IPS-11a (cell line): ENCODE data around the gene APOO.

ENCODE experiments used
- H3K4me3 ChIP-seq: one replicate; pipeline ENCODE4 v1.5.1; 2013; ENCODE audit warnings: low read depth, low read length, control low read depth

Gene APOO

DNA sequence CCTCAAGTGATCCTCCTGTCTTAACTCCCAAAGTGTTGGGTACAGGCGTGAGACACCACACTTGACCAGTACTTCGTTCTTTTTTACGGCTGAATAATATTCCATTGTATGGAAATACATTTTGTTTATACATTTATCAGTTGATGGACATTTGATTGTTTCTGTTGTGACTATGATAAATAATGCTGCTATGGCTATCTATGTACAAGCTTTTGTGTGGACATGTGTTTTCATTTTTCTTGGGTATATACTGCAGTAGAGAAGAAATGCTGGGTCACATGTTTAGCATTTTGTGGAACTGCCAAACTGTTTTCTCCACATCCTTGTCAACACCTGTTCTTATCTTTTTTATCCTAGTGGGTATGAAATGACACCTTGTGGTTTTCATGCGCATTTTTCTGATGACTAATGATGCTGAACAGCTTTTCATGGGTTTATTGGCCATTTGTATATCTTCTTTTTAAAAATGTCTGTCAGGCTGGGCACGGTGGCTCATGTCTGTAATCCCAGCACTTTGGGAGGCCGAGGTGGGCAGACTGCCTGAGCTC is 87.4 kb downstream of the APOO start:
- H3K4me3 ChIP-seq = no peak overlapping the region

DNA sequence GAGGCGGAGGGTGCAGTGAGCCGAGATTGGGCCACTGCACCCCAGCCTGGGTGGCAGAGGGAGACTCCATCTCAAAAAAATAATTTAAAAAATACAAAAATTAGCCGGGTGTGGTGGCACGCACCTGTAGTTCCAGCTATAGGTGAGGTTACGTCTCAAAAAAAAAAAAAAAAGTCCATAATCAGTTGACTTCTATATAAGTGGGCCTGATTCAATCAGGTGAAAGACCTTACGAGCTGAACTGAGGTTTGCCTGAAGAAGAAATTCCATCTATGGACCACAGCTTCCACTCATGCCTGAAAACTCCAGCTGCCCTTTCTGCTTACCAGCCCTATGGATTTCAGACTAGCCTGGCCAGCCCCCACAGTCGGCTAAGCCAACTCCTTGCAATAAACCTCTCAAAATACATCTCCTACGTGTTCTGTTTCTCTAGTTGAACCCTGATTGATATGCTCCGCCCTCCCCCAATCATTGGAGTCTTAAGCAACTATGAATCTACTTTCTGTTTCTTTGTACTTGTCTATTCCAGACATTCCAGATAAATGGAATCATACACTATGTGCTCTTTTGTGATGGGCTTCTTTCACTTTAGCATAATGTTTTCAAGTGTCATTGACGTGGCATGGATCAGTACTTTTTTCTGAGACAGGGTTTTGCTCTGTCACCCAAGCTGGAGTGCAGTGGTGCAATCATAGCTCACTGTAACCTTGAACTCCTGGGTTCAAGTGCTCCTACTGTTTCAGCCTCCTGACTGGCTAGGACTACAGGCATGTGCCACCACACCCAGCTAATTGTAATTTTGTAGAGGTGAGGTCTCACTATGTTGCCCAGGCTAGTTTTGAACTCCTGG is 88.1 kb downstream of the APOO start:
- no peak overlapping the region for H3K4me3 ChIP-seq

DNA sequence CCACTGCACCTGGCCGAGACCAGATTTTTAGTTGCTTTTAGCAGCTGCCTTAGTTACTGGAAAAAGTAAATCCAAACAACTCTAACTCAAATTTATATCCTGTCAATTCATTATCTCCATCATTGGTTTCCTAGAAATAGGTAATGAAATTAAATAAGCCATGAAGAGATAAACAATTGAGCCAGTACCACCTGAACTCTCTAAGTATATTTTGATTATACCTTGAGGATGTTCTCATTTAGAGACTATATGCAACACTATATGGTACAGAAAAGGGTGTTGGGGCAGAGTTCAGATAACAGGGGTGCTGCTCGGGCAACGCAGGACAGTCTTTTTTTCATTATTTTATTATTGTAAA is 89.8 kb downstream of the APOO start:
- no peak overlapping the region for H3K4me3 ChIP-seq

DNA sequence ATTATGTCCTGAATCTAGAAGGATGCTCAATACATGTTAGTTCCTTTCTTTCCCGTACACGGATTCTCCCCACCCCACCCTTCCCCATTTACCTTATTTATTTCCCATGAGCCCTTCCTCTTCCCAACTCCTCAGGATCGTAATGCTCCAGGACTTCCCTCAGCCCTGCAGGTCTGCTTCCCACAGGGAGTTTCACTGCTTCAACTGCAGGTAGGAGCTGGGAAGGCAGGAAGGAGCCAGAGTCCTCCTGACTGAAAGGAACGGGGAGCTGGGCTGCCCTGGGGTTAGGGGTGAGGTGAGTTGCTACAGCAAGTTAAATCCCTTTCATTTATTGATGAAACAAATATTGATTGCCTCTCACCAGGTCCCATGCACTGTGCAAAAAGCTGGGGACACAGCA is 91.6 kb downstream of the APOO start:
- no peak overlapping the region for H3K4me3 ChIP-seq

DNA sequence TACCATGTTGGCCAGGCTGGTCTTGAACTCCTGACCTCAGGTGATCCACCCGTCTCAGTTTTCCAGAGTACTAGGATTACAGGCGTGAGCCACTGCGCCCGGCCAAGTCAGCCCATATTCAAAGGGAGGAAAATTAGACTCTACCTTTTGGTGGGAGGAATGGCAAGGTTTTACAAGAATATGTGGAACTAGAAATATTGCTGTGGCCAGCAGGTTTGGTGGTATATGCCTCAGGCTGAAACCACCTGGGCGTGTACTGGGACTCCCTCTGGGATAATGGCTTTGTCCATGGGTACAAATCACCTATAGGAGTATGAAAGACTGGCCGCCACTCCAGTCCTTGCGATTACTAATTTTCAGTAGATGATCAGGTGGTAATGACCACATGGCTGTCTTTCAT is 92.4 kb downstream of the APOO start:
- H3K4me3 ChIP-seq = no peak overlapping the region

DNA sequence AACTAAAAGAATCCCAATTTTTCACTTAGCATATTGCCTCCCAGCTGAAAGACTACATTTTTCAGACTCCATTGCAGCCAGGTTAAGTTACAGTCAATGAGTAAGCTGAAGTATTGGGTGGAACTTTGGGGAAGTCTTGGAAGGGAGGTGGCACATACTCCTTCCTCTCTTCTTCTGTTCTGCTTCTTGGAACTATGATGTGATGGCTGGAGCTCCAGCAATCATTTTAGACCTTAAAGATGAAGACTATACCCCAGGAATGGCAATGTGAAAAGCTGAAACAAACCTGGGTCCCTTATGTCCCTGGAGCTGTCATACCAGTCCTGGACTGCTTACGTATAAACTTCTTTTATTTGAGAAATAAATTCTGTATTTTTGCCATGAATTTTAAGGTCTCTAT is 93.9 kb downstream of the APOO start:
- H3K4me3 ChIP-seq = no peak overlapping the region

DNA sequence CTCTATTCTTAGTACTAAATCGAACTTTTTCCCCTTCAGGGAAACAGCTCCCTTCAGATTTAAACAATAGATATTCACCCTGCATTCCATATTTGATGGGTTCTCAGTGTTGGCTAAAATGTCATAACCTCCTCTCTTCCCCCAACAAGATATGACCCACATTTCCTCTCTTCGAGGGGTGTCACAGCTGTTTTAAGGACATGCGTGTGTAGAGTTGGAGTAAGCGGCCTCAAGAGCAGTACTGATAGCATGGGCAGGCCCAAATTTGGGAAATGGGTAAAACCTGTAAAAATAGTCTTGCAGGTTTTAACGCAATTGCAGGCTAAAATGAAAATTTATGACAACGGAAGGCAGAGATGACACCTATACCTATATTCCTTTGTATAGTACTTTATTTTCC is 96.1 kb downstream of the APOO start:
- no peak overlapping the region for H3K4me3 ChIP-seq

DNA sequence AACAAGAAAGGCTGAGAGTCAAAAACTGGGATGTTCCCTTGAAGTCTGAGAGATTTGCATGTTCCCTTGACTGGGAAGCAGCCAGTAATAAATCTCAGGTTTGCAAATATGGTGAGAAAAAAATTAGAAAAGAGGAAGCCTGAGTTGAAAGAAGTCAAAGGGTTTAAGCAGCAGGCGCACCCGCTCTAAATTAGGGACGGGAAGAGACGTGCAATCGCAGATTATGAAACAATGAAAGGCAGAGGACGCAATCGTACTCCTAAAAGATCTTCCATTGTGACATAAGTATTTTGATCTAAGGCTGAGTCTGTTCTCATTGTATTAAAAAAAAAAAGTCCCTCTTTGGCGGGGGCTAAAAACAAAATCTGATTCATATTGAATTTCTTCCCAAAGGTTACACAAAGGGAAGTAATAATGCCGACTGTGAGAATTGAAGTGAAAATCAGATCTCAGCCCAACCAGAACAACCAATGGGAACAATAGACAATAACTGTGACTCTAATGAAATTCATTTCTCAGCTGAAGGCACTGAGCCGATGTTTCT is 96.6 kb downstream of the APOO start:
- no peak overlapping the region for H3K4me3 ChIP-seq

DNA sequence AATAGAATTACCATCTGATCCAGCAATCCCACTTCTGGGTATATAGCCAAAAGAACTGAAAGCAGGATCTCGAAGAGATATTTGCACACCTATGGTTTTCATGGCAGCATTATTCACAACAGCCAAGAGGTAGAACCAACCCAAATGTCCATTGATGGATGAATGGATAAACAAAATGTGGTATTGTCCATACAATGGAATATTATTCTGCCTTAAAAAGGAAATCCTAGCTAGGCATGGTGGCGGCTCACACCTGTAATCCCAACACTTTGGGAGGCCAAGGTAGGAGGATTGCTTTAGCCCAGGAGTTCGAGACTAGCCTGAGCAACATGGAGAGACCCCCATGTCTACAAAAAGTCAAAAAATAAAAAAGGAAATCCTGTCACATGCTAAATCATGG is 97.5 kb downstream of the APOO start:
- H3K4me3 ChIP-seq = no peak overlapping the region

DNA sequence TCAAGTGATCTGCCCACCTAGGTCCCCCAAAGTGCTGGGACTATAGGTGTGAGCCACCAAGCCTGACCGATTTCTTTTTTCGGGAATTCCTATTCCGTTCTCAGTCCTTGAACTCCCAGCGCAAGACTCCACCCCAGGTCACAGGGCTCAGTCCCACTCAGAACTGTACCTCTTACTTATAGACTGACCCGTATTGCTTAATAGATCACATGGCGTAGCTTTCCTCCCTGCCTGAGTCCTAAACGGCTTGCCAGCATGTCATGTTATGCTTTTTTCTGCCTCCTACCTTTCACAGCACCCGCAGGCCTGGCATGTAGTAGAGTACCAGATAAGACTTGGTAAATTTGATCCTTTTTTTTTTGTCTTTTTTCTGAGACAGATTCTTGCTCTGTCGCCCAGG is 102.3 kb downstream of the APOO start:
- H3K4me3 ChIP-seq = no peak overlapping the region

DNA sequence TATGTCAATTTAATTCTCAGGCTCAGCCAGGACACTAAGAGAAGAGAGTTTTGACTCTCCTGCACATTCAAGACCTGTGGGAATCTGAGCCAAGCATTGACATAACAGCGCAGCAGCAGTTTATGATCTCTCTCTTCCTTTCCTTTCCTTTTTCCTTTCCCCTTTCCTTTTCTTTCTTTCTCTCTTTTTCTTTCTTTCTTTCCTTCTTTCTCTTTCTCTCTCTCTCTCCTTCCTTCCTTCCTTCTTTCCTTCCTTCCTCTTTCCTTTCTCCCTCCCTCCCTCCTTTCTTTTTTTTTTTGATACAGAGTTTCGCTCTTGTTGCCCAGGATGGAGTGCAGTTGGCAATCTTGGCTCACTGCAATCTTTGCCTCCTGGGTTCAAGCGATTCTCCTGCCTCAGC is 103.2 kb downstream of the APOO start:
- no peak overlapping the region for H3K4me3 ChIP-seq

DNA sequence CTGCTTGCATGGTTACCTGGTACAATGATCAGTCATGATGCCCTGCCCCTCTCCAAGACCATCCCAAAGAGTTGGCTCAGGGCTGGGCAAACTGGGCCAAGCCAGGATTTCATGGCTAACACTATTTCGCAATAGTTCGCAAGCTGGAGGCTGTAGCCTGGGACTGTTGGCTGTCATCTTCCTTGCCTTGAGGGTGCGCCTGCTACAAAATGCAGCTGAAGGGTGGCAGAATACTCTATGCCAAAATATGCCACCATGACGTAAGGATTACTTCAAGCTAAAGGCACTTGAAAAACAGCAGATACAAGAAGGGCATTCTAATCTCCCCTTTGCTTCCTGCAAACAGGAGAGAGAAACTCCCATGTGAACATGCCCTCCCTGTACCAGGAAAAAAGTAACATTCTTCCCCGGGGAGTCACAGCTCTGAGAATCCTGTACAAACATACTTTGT is 103.8 kb downstream of the APOO start:
- no peak overlapping the region for H3K4me3 ChIP-seq

DNA sequence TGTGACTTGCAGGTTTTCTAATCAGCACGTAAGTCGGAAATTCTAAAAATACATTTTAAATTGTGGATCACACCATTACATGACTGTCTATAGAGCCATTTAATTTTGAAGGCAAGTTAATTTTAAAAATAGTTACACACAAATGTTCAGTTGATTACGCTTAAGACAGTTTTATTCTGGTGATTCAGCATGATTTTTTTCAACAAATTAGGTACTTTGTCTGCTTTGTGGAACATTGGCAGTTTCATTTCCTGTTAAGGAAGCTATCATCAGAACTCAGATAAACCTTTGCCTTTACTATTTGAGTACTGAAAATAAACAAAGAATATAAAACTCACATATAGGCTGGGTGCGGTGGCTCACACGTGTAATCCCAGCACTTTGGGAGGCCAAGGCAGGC is 105.3 kb downstream of the APOO start:
- no peak overlapping the region for H3K4me3 ChIP-seq

DNA sequence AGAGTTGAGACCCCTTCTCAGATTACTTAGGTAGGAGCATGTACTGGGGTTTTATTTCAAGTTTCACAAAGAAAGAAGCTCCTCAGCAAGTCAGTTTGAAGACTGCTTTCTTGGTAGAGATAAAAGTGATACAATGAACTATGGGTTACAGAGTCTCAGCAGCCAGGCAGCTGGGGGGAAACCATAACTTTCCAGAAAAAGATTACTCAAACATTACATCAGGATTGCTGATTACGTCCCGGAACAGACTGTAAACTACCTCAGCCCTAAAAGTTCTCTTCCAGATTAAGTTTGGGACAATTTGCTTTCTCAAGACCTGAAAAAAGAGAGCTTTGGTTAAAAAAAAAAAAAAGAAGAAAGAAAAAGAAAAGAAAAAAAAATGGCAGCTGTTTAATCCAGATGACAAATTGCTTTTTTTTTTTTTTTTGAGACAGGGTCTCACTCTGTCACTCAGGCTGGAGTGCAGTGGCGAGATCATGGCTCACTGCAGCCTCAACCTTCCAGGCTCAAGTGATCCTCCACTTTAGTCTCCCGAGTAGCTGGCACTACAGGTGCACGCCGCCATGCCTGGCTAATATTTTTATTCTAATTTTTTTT is 108.2 kb downstream of the APOO start:
- no peak overlapping the region for H3K4me3 ChIP-seq

DNA sequence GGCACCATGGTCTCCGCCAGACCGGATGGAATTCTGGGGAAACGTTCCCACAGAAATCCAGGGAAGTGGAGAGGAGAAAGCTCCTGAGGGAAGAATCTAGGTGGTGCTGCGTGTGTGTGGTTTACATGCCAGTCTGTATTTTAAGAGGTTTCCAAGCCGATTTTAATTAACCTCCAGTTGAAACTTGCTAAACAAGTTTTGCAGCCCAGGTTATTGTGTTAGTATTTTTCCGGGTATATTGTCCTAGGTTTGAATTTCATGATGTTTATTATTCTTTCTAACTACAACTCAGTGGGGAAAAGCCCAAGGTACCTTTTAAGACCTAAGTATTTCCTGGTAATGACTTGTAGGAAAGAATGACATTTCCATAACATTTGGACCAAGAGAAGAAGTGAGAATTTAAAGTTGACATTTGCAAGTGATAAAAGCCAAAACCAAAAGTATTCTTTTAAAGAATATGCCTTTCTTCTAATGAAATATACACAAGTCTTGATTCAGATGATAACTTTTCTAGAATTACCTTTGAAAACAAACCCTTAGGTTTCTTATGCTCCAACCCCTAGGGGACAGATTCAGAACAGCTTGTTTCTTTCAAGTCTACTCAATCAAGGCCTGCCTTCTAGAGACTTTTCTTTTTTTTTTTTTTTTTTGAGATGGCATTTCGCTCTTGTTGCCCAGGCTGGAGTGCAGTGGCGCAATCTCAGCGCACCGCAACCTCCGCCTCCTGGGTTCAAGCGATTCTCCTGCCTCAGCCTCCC is 110.2 kb downstream of the APOO start:
- no peak overlapping the region for H3K4me3 ChIP-seq

DNA sequence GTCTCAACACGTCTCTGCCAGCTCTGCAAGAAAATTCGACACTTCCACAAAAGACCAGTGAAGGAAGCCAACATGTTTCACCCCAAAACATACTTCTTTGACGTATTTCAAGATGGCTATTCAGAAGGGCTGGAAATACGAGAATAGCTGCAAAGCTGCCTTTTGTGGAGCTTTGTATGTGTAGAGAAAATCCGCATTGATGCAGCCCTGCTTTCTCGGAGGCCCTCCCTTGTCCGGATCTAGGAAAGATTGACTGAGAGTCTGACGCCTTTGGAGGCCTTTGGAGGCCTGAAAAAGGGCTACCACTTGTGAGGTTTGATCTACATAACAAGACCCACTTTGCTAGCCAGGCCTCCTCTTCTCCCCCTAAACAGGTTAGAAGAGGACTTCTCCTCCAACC is 112.5 kb downstream of the APOO start:
- H3K4me3 ChIP-seq = no peak overlapping the region

DNA sequence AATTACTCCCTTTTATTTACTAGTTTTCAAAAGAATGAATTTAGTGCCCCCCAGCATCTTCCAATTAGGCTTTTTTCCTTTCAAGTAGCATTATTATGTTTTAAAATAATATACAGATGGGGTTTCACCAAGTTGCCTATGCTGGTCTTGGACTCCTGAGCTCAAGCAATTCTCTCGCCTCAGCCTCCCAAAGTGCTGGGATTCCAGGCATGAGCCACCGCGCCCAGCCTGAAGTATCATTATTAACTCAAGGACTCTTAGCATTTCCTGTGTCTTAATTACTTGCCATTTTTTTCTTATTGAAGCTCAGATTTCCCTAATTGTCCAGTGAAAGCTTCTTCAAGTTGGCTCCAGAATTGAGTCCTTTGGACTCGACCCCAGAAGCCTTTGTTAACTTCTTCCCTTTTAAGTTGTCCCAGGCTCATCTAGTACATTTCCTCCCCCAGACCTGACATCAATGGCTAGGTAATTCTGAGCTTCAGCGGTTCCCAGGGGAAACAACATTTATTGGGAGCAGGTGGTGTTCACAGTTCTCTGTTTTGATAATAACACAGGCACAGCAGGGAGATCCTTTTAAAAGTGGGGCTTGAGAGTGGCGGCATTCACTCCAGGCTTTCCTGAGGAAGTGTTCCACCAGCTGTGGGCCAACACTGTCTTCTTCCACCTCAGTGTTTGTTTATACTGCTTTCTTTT is 114.7 kb downstream of the APOO start:
- H3K4me3 ChIP-seq = no peak overlapping the region

DNA sequence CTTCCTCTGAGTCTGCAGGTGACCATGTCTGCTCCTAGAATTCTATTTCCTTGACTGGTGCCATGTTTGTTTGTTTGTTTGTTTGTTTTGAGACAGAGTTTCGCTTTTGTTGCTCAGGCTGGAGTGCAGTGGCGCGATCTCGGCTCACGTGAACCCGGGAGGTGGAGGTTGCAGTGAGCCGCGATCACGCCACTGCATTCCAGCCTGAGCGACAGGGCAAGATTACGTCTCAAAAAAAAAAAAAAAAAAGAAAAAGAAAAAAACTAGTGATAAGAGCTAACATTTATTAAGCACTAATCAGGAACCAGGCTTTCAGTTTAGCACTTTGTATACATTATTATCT is 117.6 kb downstream of the APOO start:
- no peak overlapping the region for H3K4me3 ChIP-seq

DNA sequence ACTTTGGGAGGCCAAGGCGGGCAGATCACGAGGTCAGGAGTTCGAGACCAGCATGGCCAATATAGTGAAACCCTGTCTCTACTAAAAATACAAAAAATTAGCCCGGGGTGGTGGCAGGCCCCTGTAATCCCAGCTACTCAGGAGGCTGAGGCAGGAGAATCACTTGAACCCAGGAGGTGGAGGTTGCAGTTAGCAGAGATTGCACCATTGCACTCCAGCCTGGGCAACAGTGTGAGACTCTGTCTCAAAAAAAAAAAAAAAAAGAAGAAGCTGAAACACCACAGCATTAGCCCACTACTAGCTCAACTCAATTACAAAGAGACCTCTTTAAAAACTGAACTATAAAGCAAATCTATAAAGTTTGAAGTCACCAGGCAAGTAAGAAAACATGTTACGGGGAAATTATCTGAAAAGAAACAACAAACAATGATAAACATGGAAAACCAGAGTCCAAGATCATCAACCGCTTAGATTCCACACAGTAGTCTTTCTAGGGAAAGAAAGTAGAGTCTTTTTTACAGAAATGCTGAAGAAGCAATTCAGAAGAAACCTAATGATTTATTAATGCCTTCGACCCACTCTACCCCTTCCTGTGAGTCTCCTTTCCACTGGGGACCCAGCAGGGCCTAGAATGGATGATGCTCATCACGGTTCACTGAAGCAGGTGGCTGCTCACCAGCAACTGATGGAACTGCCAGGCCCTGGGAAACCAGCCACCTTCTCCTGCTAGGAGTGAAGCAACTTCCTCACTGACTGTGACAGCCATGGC is 118.2 kb downstream of the APOO start:
- H3K4me3 ChIP-seq = no peak overlapping the region

DNA sequence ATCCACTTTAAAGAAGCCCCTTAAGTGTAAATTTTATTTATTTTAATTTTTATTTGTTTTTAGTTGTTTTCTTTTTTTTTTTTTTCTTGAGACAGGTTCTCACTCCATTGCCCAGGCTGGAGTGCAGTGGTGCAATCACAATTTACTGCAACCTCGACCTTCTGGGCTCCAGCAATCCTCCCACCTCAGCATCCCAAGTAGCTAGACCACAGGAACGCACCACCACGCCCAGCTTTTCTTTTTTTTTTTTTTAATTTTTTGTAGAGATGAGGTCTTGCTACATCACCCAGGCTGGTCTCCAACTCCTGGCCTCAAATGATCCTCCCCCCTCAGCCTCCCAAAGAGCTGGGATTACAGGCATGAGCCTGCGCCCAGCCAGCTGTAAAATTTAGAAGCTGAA is 118.8 kb downstream of the APOO start:
- no peak overlapping the region for H3K4me3 ChIP-seq
